ENCODE data around the gene MYO18B.

The MYO18B gene

DNA sequence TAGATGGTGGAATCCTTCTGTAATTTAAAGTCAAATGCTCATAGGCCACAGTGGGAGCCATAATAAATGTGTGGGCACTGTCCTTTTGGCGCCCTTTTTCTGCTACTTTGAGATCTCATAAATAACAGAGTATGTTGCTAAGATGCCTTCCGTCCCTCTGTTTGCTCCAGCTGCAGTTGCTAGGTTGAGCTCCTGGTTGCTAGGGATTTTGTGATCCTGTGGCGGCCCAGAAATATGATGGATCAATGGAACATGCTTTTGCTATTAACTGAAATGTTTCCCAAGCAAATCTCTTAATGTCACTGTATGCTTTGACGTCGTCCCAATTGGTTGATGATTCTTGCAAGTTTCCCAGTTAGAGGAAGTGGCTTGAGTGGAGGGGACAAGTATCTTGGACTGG is 53.5 kb downstream of the MYO18B start:
- Mint-ChIP-seq H3K27me3 (peaks cover 5% of the 10 kb centered on the region), H3K4me3 (no peak overlapping the region), H3K4me1 (ENCODE audit: low read depth) (no peaks in the 10 kb centered on the region), H3K27ac (no peak overlapping the region), H3K36me3 (ENCODE audit: low read depth) (no peaks in the 10 kb centered on the region), H3K9me3 (no peaks in the 10 kb centered on the region)

DNA sequence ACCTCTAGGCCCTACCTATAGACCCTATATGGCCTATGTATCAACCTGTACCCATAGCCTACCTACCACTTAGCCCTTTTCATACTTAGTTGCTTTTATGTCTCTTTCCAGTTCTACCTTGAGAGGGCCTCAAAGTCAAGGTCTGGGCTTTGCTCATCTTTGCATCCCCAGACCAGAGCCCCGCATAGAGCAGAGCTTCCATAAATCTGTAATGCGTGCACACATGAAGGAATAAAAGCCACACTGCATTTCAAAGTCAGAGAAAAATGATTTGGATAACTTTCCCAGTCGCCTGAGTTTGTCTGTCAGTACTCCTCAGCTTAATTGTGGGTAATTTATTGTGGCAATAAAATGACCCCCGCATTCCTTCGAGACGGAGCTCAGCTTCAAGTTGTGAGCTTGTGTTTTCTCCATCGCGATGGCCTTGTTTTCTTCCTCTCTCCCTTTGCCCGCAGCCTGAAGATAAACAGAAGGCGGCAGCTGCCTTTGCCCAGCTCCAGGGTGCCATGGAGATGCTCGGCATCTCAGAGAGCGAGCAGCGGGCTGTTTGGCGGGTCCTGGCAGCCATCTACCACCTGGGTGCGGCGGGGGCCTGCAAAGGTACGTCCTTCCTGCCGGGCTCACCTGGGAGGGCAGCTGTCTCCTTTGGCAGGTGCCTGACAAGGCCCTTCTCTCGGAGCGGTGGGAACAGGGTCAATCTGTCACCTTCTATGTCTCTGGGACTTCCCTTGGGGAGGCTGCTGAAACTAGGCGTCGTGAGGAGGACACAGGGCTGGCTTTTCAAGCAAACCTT is 55.7 kb downstream of the MYO18B start:
- H3K9me3 Mint-ChIP-seq = no peaks in the 10 kb centered on the region

GRCh38 chr22:25800766-25801165 is 58.8 kb downstream of the MYO18B start:
- no peak overlapping the region for H3K4me3 Mint-ChIP-seq
- H3K27me3 Mint-ChIP-seq = peaks cover 12% of the 10 kb centered on the region
- H3K36me3 Mint-ChIP-seq (ENCODE audit: low read depth) = no peaks in the 10 kb centered on the region
- H3K27ac Mint-ChIP-seq = no peak overlapping the region
- no peaks in the 10 kb centered on the region for H3K9me3 Mint-ChIP-seq
- H3K4me1 Mint-ChIP-seq (ENCODE audit: low read depth) = no peaks in the 10 kb centered on the region

More for the DNA sequence above, 55.7 kb downstream of the MYO18B start:
- Mint-ChIP-seq H3K27me3 (peaks cover 4% of the 10 kb centered on the region), H3K36me3 (ENCODE audit: low read depth) (no peaks in the 10 kb centered on the region), H3K27ac (no peak overlapping the region), H3K4me3 (no peak overlapping the region), H3K4me1 (ENCODE audit: low read depth) (no peaks in the 10 kb centered on the region)

GRCh38 chr22:25802018-25802417 is 60.0 kb downstream of the MYO18B start:
- Mint-ChIP-seq H3K36me3 (ENCODE audit: low read depth) (no peaks in the 10 kb centered on the region), H3K27me3 (peaks cover 12% of the 10 kb centered on the region), H3K27ac (no peak overlapping the region), H3K4me1 (ENCODE audit: low read depth) (no peaks in the 10 kb centered on the region), H3K9me3 (no peaks in the 10 kb centered on the region), H3K4me3 (no peak overlapping the region)

DNA sequence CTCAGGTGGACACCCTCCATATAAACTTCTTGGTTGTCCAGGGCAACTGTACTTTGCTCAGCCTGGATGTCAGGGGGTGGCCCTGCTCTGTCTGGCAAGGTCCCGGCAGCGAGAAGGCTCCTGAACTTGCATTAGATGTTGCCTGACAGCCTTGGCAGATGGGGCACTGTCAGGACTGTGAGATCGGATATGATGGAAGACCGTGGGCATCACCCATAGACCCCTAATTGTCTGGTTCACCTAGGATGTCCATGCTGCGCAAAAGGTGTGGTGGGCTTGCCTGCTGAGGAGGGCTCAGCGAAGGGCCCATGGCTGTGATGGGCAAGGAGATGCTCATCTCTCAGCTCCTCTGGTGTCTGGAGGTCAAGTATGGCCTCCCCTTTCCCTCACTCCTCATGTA is 62.7 kb downstream of the MYO18B start:
- Mint-ChIP-seq H3K4me3 (no peak overlapping the region), H3K27ac (no peak overlapping the region), H3K4me1 (ENCODE audit: low read depth) (no peaks in the 10 kb centered on the region), H3K9me3 (no peaks in the 10 kb centered on the region), H3K36me3 (ENCODE audit: low read depth) (no peaks in the 10 kb centered on the region), H3K27me3 (peaks cover 7% of the 10 kb centered on the region)

DNA sequence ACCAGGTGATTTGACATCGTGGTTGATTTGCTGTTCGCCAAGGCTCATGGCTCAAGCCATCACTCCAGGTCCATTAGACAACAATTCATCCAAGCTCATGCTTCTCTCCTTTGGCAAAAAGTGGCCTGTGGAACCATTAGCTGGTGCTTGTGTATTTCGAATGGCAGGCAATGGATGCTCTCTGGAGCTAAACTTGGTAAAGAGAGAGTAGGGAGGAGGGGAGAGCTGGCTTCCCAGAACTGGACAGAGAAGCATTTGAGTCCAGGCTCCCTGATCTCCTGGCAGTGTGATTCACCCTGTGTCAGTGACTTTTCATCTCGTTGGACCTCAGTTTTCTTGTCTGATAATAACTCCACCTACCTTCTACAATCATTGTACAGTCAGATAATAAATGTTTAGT is 64.6 kb downstream of the MYO18B start:
- H3K36me3 Mint-ChIP-seq (ENCODE audit: low read depth) = no peaks in the 10 kb centered on the region
- H3K9me3 Mint-ChIP-seq = no peaks in the 10 kb centered on the region
- H3K27me3 Mint-ChIP-seq = peaks cover 7% of the 10 kb centered on the region
- H3K4me1 Mint-ChIP-seq (ENCODE audit: low read depth) = no peaks in the 10 kb centered on the region
- H3K4me3 Mint-ChIP-seq = no peak overlapping the region
- no peak overlapping the region for H3K27ac Mint-ChIP-seq

- Mint-ChIP-seq H3K27me3 (peaks cover 19% of the 10 kb centered on the region), H3K36me3 (ENCODE audit: low read depth) (no peaks in the 10 kb centered on the region), H3K27ac (no peak overlapping the region), H3K4me1 (ENCODE audit: low read depth) (no peaks in the 10 kb centered on the region), H3K9me3 (no peaks in the 10 kb centered on the region), H3K4me3 (no peak overlapping the region)
Measured at GRCh38 chr22:25814685-25815084, 72.7 kb downstream of the MYO18B start.

- Mint-ChIP-seq H3K9me3 (peaks cover 4% of the 10 kb centered on the region), H3K36me3 (ENCODE audit: low read depth) (no peaks in the 10 kb centered on the region), H3K27ac (no peak overlapping the region), H3K4me3 (no peak overlapping the region), H3K4me1 (ENCODE audit: low read depth) (no peaks in the 10 kb centered on the region), H3K27me3 (peaks cover 19% of the 10 kb centered on the region)
Measured at GRCh38 chr22:25815561-25815960, 73.6 kb downstream of the MYO18B start.

- H3K4me1 Mint-ChIP-seq (ENCODE audit: low read depth) = no peaks in the 10 kb centered on the region
- no peak overlapping the region for H3K4me3 Mint-ChIP-seq
- H3K27me3 Mint-ChIP-seq = peaks cover 26% of the 10 kb centered on the region
- no peaks in the 10 kb centered on the region for H3K36me3 Mint-ChIP-seq (ENCODE audit: low read depth)
- H3K9me3 Mint-ChIP-seq = peaks cover 8% of the 10 kb centered on the region
- H3K27ac Mint-ChIP-seq = no peak overlapping the region
Measured at GRCh38 chr22:25816522-25817059, 74.6 kb downstream of the MYO18B start.

GRCh38 chr22:25817092-25817943 is 75.3 kb downstream of the MYO18B start:
- Mint-ChIP-seq H3K36me3 (ENCODE audit: low read depth) (no peaks in the 10 kb centered on the region), H3K27ac (no peak overlapping the region), H3K9me3 (peaks cover 12% of the 10 kb centered on the region), H3K4me1 (ENCODE audit: low read depth) (no peaks in the 10 kb centered on the region), H3K4me3 (no peak overlapping the region), H3K27me3 (peaks cover 31% of the 10 kb centered on the region)

DNA sequence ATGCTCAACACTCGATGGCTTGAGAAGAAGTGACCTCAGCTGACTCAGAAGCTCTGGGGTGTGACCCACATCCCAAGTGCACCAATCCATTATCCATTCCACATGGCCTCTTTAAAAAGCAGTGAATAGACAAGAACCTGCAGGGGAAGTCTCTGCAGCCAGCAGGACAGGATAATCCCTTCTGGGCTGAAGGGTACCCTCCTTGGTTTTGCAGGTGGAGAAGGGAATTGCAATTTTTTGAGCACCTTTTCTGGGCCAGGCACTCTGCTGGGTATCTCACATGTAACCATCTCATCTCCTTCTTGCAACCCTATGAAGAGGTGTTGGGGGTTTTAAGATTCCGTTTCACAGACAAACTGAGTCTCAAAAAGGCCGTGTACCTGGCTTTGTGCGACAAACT is 76.6 kb downstream of the MYO18B start:
- Mint-ChIP-seq H3K27ac (no peak overlapping the region), H3K27me3 (peaks cover 38% of the 10 kb centered on the region), H3K9me3 (peaks cover 14% of the 10 kb centered on the region), H3K4me1 (ENCODE audit: low read depth) (no peaks in the 10 kb centered on the region), H3K36me3 (ENCODE audit: low read depth) (no peaks in the 10 kb centered on the region), H3K4me3 (no peak overlapping the region)

- H3K27me3 Mint-ChIP-seq = peaks cover 31% of the 10 kb centered on the region
- no peak overlapping the region for H3K27ac Mint-ChIP-seq
- no peak overlapping the region for H3K4me3 Mint-ChIP-seq
- H3K4me1 Mint-ChIP-seq (ENCODE audit: low read depth) = no peaks in the 10 kb centered on the region
- H3K36me3 Mint-ChIP-seq (ENCODE audit: low read depth) = no peaks in the 10 kb centered on the region
- H3K9me3 Mint-ChIP-seq = peaks cover 14% of the 10 kb centered on the region
Measured at GRCh38 chr22:25822344-25822743, 80.4 kb downstream of the MYO18B start.

DNA sequence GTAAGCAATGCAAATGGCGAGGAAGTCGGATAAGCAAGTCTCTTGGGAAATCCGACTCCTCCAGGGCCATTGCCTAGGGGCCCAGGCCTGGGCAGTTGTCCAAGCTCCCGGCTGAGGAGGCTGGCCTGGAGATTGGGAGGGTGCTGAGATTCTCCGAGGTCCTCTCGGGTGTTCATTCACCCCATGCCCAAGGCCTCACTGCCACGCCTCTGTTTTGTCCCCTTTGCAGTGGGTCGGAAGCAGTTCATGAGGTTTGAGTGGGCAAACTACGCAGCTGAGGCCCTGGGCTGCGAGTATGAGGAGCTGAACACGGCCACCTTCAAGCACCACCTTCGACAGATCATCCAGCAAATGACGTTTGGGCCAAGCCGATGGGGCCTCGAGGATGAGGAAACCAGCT is 81.3 kb downstream of the MYO18B start:
- Mint-ChIP-seq H3K27me3 (peaks cover 24% of the 10 kb centered on the region), H3K4me3 (no peak overlapping the region), H3K27ac (no peak overlapping the region), H3K36me3 (ENCODE audit: low read depth) (no peaks in the 10 kb centered on the region), H3K4me1 (ENCODE audit: low read depth) (no peaks in the 10 kb centered on the region), H3K9me3 (peaks cover 14% of the 10 kb centered on the region)

- Mint-ChIP-seq H3K4me3 (no peak overlapping the region), H3K9me3 (peaks cover 14% of the 10 kb centered on the region), H3K27me3 (peaks cover 19% of the 10 kb centered on the region), H3K4me1 (ENCODE audit: low read depth) (no peaks in the 10 kb centered on the region), H3K27ac (no peak overlapping the region), H3K36me3 (ENCODE audit: low read depth) (no peaks in the 10 kb centered on the region)
Measured at GRCh38 chr22:25824828-25825423, 82.9 kb downstream of the MYO18B start.

DNA sequence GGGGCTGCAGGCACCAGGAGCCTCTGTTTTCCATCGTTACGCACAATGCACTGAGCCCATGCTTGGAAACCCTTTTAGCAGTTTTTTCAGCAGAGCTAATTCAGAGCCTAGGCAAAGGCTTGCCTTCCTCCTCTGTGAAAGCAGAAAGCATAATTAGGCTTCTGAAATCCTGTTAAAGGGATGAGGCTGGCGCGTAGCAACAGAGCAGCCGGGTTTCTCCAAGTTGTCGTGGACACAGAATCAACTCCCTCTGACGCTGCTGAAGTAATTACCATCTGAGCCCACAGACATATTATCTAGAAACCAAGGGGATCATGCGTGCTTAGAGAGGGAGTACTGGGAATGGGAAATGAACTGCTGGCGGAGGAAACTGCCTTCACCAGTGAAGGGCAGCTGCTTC is 85.4 kb downstream of the MYO18B start:
- peaks cover under 1% of the 10 kb centered on the region for H3K9me3 Mint-ChIP-seq
- H3K27me3 Mint-ChIP-seq = peaks cover 6% of the 10 kb centered on the region
- H3K4me1 Mint-ChIP-seq (ENCODE audit: low read depth) = no peaks in the 10 kb centered on the region
- no peaks in the 10 kb centered on the region for H3K36me3 Mint-ChIP-seq (ENCODE audit: low read depth)
- no peak overlapping the region for H3K4me3 Mint-ChIP-seq
- no peak overlapping the region for H3K27ac Mint-ChIP-seq
